ENCODE results near the gene BMP7.
A peak's percentile ranks its signal among the peaks of the same experiment; 100 is the strongest.

Gene BMP7

GRCh38 chr20:57200882-57201695 lies 65.4 kb downstream of the BMP7 start:
- no peak for TF ChIP-seq CTCF (IDR thresholded peaks at IDR 0.05; ENCODE audit: low read depth, low read length, missing control alignments)
- H3K4me3 ChIP-seq (replicated peaks; ENCODE audit: low read depth, low read length) = no peak overlapping the region
- DNase-seq (ENCODE audit: extremely low read depth, low read depth) = no peak

- no peak for TF ChIP-seq CTCF (IDR thresholded peaks at IDR 0.05; ENCODE audit: low read depth, low read length, missing control alignments)
- no peak for DNase-seq (ENCODE audit: extremely low read depth, low read depth)
- H3K4me3 ChIP-seq (replicated peaks; ENCODE audit: low read depth, low read length) = no peak overlapping the region
Measured at GRCh38 chr20:57199656-57200405, 66.6 kb downstream of the BMP7 start.

- no peak for TF ChIP-seq CTCF (IDR thresholded peaks at IDR 0.05; ENCODE audit: low read depth, low read length, missing control alignments)
- peak; percentile 62 for DNase-seq (ENCODE audit: extremely low read depth, low read depth)
- no peak overlapping the region for H3K4me3 ChIP-seq (replicated peaks; ENCODE audit: low read depth, low read length)
Measured at GRCh38 chr20:57198132-57199072, 68.0 kb downstream of the BMP7 start.

- no peak overlapping the region for H3K4me3 ChIP-seq (replicated peaks; ENCODE audit: low read depth, low read length)
- no peak for TF ChIP-seq CTCF (IDR thresholded peaks at IDR 0.05; ENCODE audit: low read depth, low read length, missing control alignments)
- DNase-seq (ENCODE audit: extremely low read depth, low read depth) = no peak
Measured at GRCh38 chr20:57197352-57198131, 68.9 kb downstream of the BMP7 start.

GRCh38 chr20:57195469-57196100 lies 70.9 kb downstream of the BMP7 start:
- H3K4me3 ChIP-seq (replicated peaks; ENCODE audit: low read depth, low read length) = no peak overlapping the region
- DNase-seq (ENCODE audit: extremely low read depth, low read depth) = peak; percentile 58

More at GRCh38 chr20:57195469-57196100, 70.9 kb downstream of the BMP7 start:
- TF ChIP-seq CTCF (IDR thresholded peaks at IDR 0.05; ENCODE audit: low read depth, low read length, missing control alignments) = no peak

All from HFF-Myc (cell line).